DND-41 (cell line): ENCODE results near the gene CSHL1.
"Not testable (repeated sequence)": the region's sequence is repeated elsewhere in the genome, so short reads cannot be mapped to it uniquely, and the experiment has no call there.

Experiments
- ATAC-seq: fragments of 200-7000 bp; cut with Tn5 transposase; 3 replicates; pipeline ENCODE4 v1.9.1; 2021; ENCODE audit warnings: low read depth; ENCODE audit not compliant: insufficient read depth
- DNase-seq: peaks from one replicate; pipeline ENCODE4 v3.0.0-alpha.2; 2020
- H2AFZ ChIP-seq: 2 replicates; pipeline ENCODE4 v1.6.0; 2012; ENCODE audit warnings: low read depth, low read length
- H3K27ac ChIP-seq: 2 replicates; pipeline ENCODE4 v1.5.1; 2012; ENCODE audit warnings: low read length, inconsistent platforms
- H3K27me3 ChIP-seq: fragments of 200-600 bp; sonication (generic); 2 replicates; pipeline ENCODE4 v1.6.0; 2012; ENCODE audit warnings: low read length, mild to moderate bottlenecking, inconsistent platforms; ENCODE audit not compliant: insufficient read depth, poor library complexity
- H3K36me3 ChIP-seq: 2 replicates; pipeline ENCODE4 v1.5.1; 2012; ENCODE audit warnings: low read length, inconsistent platforms; ENCODE audit not compliant: insufficient read depth
- H3K4me1 ChIP-seq: 2 replicates; pipeline ENCODE4 v1.5.1; 2012; ENCODE audit warnings: mild to moderate bottlenecking, low read length; ENCODE audit not compliant: insufficient read depth
- H3K4me2 ChIP-seq: 2 replicates; pipeline ENCODE4 v1.6.0; 2012; ENCODE audit warnings: mild to moderate bottlenecking, moderate library complexity, low read length, inconsistent platforms; ENCODE audit not compliant: insufficient read depth
- H3K4me3 ChIP-seq, 2 experiments: fragments of 200-600 bp in 1 of 2; shearing (Covaris generic) in 1 of 2; 2 replicates each; pipeline ENCODE4 v1.5.1; 2012 to 2016; ENCODE audit warnings: inconsistent platforms in 2 of 2, low read length in 2 of 2, mild to moderate bottlenecking in 2 of 2, low read depth in 1 of 2, moderate library complexity in 1 of 2
- H3K79me2 ChIP-seq: 2 replicates; pipeline ENCODE4 v1.6.0; 2012; ENCODE audit warnings: low read length, inconsistent platforms; ENCODE audit not compliant: insufficient read depth
- H3K9ac ChIP-seq: 2 replicates; pipeline ENCODE4 v1.6.0; 2012; ENCODE audit warnings: low read depth, mild to moderate bottlenecking, inconsistent platforms, low read length, moderate library complexity
- H3K9me3 ChIP-seq: 2 replicates; pipeline ENCODE4 v1.5.1; 2012; ENCODE audit warnings: low read length, moderate library complexity, mild to moderate bottlenecking, inconsistent platforms; ENCODE audit not compliant: insufficient read depth, severe bottlenecking
- H4K20me1 ChIP-seq: 2 replicates; pipeline ENCODE4 v1.6.0; 2012; ENCODE audit warnings: low read length; ENCODE audit not compliant: insufficient read depth
- EZH2 ChIP-seq: IDR thresholded peaks from 3 replicates; pipeline ENCODE4 v1.6.1; 2012; ENCODE audit warnings: borderline replicate concordance, low read depth, mild to moderate bottlenecking, moderate library complexity, low read length, inconsistent platforms; ENCODE audit not compliant: severe bottlenecking
- TF ChIP-seq, protein P1 (sequence below): IDR thresholded peaks from 2 replicates; pipeline ENCODE4 v1.5.1; 2012; ENCODE audit warnings: borderline replicate concordance, low read length, moderate library complexity, mild to moderate bottlenecking; ENCODE audit not compliant: poor library complexity, severe bottlenecking; ENCODE audit errors: extremely low read depth

CSHL1 gene

DNA sequence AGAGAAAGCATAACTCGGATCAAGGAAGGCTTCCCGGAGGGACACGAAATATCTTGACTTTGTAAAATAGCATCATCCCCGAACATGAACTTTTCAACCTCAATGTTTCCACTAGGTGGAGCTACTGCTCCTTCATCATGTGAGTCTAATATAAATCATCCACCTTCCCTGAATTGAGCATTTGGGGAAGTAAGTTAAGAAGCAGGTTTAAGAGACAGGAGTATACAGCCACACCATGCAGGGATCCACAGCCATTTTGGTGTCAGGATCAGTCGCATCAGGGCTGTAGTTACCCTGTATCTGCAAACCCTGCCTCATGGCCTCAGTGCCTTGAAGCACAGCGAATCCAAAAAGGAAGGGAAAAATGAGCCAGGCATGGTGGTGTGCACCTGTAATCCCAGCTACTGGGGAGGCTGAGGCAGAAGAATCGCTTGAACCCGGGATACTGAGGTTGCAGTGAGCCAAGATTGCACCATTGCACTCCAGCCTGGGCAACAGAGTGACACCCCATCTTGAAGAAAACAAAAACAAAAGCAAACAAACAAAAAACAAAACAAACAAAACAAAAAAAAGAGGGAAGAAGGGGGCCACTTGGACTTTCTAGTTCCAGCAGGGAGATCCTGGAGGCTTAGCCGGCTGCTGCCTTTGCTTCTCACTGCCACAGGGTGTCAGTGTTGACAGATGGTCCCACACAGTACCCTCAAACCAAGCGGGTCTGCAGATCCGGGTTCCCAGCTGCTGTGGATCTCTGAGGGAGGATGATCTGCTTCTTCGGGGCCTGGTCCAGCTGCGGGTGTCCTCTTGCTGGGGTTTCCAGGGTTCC lies 21.8 kb downstream of the CSHL1 start:
- not testable (repeated sequence) for H3K9me3 ChIP-seq, H3K4me3 ChIP-seq, H4K20me1 ChIP-seq, H3K36me3 ChIP-seq, H2AFZ ChIP-seq, H3K27me3 ChIP-seq, H3K79me2 ChIP-seq, H3K4me1 ChIP-seq, H3K27ac ChIP-seq, H3K4me2 ChIP-seq, H3K9ac ChIP-seq
- DNase-seq (peak; percentile 52), ATAC-seq (peak; percentile 95)
- TF ChIP-seq, protein P1, sequence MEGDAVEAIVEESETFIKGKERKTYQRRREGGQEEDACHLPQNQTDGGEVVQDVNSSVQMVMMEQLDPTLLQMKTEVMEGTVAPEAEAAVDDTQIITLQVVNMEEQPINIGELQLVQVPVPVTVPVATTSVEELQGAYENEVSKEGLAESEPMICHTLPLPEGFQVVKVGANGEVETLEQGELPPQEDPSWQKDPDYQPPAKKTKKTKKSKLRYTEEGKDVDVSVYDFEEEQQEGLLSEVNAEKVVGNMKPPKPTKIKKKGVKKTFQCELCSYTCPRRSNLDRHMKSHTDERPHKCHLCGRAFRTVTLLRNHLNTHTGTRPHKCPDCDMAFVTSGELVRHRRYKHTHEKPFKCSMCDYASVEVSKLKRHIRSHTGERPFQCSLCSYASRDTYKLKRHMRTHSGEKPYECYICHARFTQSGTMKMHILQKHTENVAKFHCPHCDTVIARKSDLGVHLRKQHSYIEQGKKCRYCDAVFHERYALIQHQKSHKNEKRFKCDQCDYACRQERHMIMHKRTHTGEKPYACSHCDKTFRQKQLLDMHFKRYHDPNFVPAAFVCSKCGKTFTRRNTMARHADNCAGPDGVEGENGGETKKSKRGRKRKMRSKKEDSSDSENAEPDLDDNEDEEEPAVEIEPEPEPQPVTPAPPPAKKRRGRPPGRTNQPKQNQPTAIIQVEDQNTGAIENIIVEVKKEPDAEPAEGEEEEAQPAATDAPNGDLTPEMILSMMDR = peak; percentile 61

DNA sequence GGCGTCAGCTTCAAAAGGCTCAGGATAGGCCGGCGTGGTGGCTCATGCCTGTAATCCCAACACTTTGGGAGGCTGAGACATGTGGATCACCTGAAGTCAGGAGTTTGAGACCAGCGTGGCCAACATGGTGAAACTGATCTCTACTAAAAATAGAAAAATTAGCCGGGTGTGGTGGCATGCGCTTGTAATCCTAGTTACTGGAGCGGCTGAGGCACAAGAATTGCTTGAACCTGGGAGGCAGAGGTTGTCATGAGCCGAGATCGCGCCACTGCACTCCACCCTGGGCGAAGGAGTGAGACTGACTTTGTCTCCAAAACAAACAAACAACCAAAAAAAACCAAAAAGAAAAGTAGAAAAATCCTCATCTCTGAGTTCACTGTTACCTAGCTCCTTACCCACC lies 25.9 kb downstream of the CSHL1 start:
- not testable (repeated sequence) for H3K4me3 ChIP-seq, H3K9me3 ChIP-seq, H2AFZ ChIP-seq, H3K4me2 ChIP-seq, H3K36me3 ChIP-seq, H3K27me3 ChIP-seq, ATAC-seq, H4K20me1 ChIP-seq, H3K79me2 ChIP-seq, H3K9ac ChIP-seq, DNase-seq, H3K27ac ChIP-seq, H3K4me1 ChIP-seq

DNA sequence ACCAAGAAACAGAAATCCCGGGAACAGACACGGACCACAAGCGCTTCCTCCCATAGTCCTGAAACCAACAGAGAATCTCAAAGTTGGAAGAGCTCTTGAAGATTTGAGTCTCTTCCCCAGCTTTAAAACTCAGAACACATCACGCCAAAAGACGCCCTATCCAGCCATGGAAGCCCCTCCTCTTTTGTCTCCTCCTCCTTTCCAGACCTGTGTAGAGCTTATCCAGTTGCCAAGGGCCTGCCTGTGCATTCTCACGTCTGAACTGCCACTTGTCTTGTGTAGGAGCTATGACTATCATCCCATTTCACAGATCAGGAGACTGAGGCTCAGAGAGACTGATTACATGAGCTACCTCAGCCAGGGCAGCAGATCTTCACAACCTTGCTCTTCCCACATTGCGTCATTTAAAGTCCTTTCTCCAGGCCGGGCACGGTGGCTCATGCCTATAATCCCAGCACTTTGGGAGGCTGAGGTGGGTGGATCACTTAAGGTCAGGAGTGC lies 28.4 kb downstream of the CSHL1 start:
- not testable (repeated sequence) for H2AFZ ChIP-seq, H3K79me2 ChIP-seq, H3K4me1 ChIP-seq, DNase-seq, ATAC-seq, H3K27me3 ChIP-seq, H3K27ac ChIP-seq, H3K9ac ChIP-seq, H3K4me3 ChIP-seq, H3K4me2 ChIP-seq, H3K36me3 ChIP-seq, H4K20me1 ChIP-seq, H3K9me3 ChIP-seq

DNA sequence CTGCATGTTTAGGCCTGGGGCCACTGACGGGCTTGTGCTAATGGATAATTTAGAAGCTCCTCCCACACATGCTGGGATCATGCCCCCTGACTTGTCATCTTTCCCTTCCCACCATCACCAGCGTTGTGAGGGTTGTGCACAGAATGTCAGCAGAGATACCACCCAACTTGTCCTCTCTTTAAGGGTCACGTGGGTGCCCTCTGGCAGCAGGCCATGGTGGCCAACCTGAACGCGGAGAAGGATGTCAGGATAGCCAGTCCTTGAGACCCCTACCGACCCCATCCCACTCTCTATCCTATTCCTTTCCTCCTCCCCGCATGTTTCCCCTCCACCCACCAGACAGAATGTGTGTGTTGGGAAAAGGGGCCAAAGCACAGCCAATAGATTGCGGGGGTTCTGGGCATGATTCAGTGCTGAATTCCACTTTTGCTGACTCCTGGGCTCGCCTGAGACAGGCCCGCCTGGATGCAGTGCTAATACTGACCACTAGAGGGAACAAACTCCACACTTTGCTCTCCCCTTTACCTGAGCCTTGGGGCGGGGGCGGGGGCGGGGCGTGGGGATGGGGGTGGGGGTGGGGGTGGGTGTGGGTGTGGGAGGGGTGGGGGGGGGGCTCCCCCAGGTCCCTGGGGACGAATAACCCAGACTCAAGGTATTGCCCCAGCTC lies 29.0 kb downstream of the CSHL1 start, which contains the start of gene GH2:
Gene GH2 (minus strand): TSS at position 10 of the 667 bp plus-strand sequence. CDS start 143 bp downstream, outside the sequence.
- Histone ChIP-seq H3K27ac (no peak within 1 kb of the TSS), H3K79me2 (no peaks in the 10 kb centered on the region), H3K36me3 (no peaks in the 10 kb centered on the region), H3K4me3 (no peak within 1 kb of the TSS), H3K4me2 (no peak within 1 kb of the TSS), H2AFZ (no peak within 1 kb of the TSS), H3K27me3 (no peaks in the 10 kb centered on the region), H3K4me1 (no peaks in the 10 kb centered on the region), H3K9me3 (no peaks in the 10 kb centered on the region), H3K9ac (no peak within 1 kb of the TSS), H4K20me1 (no peaks in the 10 kb centered on the region)
- DNase-seq = peak; percentile 66
- ATAC-seq = peak; percentile 95
- TF ChIP-seq EZH2 = no peak
- TF ChIP-seq, protein P1 = peak; percentile 77

DNA sequence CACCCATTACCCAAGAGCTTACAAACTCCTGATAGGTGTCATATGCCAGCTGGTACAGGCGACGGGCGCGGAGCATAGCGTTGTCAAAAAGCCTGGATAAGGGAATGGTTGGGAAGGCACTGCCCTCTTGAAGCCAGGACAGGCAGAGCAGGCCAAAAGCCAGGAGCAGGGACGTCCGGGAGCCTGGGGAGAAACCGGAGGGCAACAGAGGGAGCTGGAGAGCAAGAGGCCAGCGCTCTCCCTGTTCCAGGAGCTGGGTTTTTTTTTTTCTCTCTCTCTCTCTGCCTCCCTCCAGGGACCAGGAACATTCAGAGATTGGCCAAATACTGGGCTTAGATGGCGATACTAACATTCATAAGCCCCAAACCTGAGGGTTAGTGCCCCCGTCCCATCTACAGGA lies 29.7 kb downstream of the CSHL1 start:
- not testable (repeated sequence) for ATAC-seq, H3K4me3 ChIP-seq, DNase-seq, H4K20me1 ChIP-seq, H3K79me2 ChIP-seq, H3K4me1 ChIP-seq, H3K9ac ChIP-seq, H3K9me3 ChIP-seq, H3K27ac ChIP-seq, H3K4me2 ChIP-seq, H3K36me3 ChIP-seq, H2AFZ ChIP-seq, H3K27me3 ChIP-seq
